ENCODE data around the gene GNA14.
"Not testable (repeated sequence)": the region's sequence is repeated elsewhere in the genome, so short reads cannot be mapped to it uniquely, and the experiment has no call there.

The GNA14 gene

GRCh38 chr9:77531400-77531799, 116.7 kb downstream of the GNA14 start:
- DNase-seq, result no peak

- DNase-seq, result no peak
Measured at GRCh38 chr9:77523891-77524290, 124.2 kb downstream of the GNA14 start.

- DNase-seq, result no peak
Measured at GRCh38 chr9:77521091-77521490, 127.0 kb downstream of the GNA14 start.

- DNase-seq, result no peak
Measured at GRCh38 chr9:77518688-77519087, 129.4 kb downstream of the GNA14 start.

- no peak for DNase-seq
Measured at GRCh38 chr9:77516781-77517180, 131.3 kb downstream of the GNA14 start.

GRCh38 chr9:77514886-77515711, 133.0 kb downstream of the GNA14 start:
- no peak for DNase-seq

GRCh38 chr9:77513457-77513856, 134.7 kb downstream of the GNA14 start:
- DNase-seq, result no peak

GRCh38 chr9:77512876-77513275, 135.2 kb downstream of the GNA14 start:
- DNase-seq, result no peak

GRCh38 chr9:77511525-77511924, 136.6 kb downstream of the GNA14 start:
- DNase-seq, result no peak

GRCh38 chr9:77510666-77511065, 137.5 kb downstream of the GNA14 start:
- no peak for DNase-seq

- DNase-seq, result no peak
Measured at GRCh38 chr9:77508396-77508795, 139.7 kb downstream of the GNA14 start.

- no peak for DNase-seq
Measured at GRCh38 chr9:77507212-77507961, 140.7 kb downstream of the GNA14 start.

GRCh38 chr9:77505232-77505631, 142.9 kb downstream of the GNA14 start:
- no peak for DNase-seq

GRCh38 chr9:77502568-77502967, 145.6 kb downstream of the GNA14 start:
- no peak for DNase-seq

- DNase-seq, result no peak
Measured at GRCh38 chr9:77498891-77499290, 149.2 kb downstream of the GNA14 start.

- DNase-seq, result no peak
Measured at GRCh38 chr9:77497322-77498198, 150.6 kb downstream of the GNA14 start.

GRCh38 chr9:77495834-77496671, 152.1 kb downstream of the GNA14 start:
- DNase-seq, result no peak

GRCh38 chr9:77490279-77490678, 157.8 kb downstream of the GNA14 start:
- DNase-seq, result not testable (repeated sequence)

GRCh38 chr9:77489405-77490163, 158.5 kb downstream of the GNA14 start:
- not testable (repeated sequence) for DNase-seq

GRCh38 chr9:77488439-77489126, 159.5 kb downstream of the GNA14 start:
- DNase-seq, result no peak

GRCh38 chr9:77486968-77487367, 161.2 kb downstream of the GNA14 start:
- DNase-seq, result no peak
